HG02798 (cell line): ENCODE data around the gene PMIS2.
"Not testable (repeated sequence)": the region's sequence is repeated elsewhere in the genome, so short reads cannot be mapped to it uniquely, and the experiment has no call there.

Experiments
- ATAC-seq: cut with Tn5 transposase; IDR thresholded peaks from one replicate; pipeline ENCODE4 v1.9.1; 2021; ENCODE audit warnings: mild to moderate bottlenecking; ENCODE audit not compliant: unreplicated experiment, poor library complexity

PMIS2 gene

GRCh38 chr19:35587321-35587720, 1.3 kb downstream of the PMIS2 start:
- ATAC-seq = no peak

- no peak for ATAC-seq
Measured at GRCh38 chr19:35590875-35591274, 4.9 kb downstream of the PMIS2 start.

- no peak for ATAC-seq
Measured at GRCh38 chr19:35592226-35592625, 6.3 kb downstream of the PMIS2 start.

GRCh38 chr19:35595026-35595425, 9.1 kb downstream of the PMIS2 start:
- not testable (repeated sequence) for ATAC-seq

- ATAC-seq = no peak
Measured at GRCh38 chr19:35595928-35596327, 10.0 kb downstream of the PMIS2 start.

GRCh38 chr19:35596366-35596999, 10.5 kb downstream of the PMIS2 start:
- peak; percentile 81 for ATAC-seq

- no peak for ATAC-seq
Measured at GRCh38 chr19:35601971-35602370, 16.0 kb downstream of the PMIS2 start.

GRCh38 chr19:35604436-35604835, 18.5 kb downstream of the PMIS2 start:
- ATAC-seq = not testable (repeated sequence)

GRCh38 chr19:35607170-35607569, 21.2 kb downstream of the PMIS2 start:
- not testable (repeated sequence) for ATAC-seq

GRCh38 chr19:35607661-35608060, 21.7 kb downstream of the PMIS2 start:
- no peak for ATAC-seq

- no peak for ATAC-seq
Measured at GRCh38 chr19:35608251-35608650, 22.3 kb downstream of the PMIS2 start.

- ATAC-seq = no peak
Measured at GRCh38 chr19:35609851-35610353, 23.9 kb downstream of the PMIS2 start.

GRCh38 chr19:35612224-35612558, 26.2 kb downstream of the PMIS2 start:
- ATAC-seq = no peak

- ATAC-seq = peak; percentile 93
Measured at GRCh38 chr19:35612559-35613321, 26.8 kb downstream of the PMIS2 start, which contains the start of gene HAUS5. TSS of gene HAUS5 (plus strand) at chr19:35612735. CDS start at chr19:35612795, 60 bp downstream.

GRCh38 chr19:35613574-35613973, 27.6 kb downstream of the PMIS2 start:
- no peak for ATAC-seq

- ATAC-seq = no peak
Measured at GRCh38 chr19:35615036-35615435, 29.1 kb downstream of the PMIS2 start.

- ATAC-seq = no peak
Measured at GRCh38 chr19:35618857-35619256, 32.9 kb downstream of the PMIS2 start.

- ATAC-seq = no peak
Measured at GRCh38 chr19:35619290-35619923, 33.4 kb downstream of the PMIS2 start.

- ATAC-seq = no peak
Measured at GRCh38 chr19:35620001-35620400, 34.0 kb downstream of the PMIS2 start.

GRCh38 chr19:35621708-35622107, 35.7 kb downstream of the PMIS2 start:
- ATAC-seq = no peak

- no peak for ATAC-seq
Measured at GRCh38 chr19:35622750-35623149, 36.8 kb downstream of the PMIS2 start.
